OCI-LY7 (cell line): Measurements from ENCODE around the gene REEP3.

Source experiments
- CTCF ChIP-seq: fragments of 200-600 bp; sonication (generic); conservative IDR thresholded peaks from 2 replicates; pipeline ENCODE4 v1.5.1; 2014; ENCODE audit warnings: mild to moderate bottlenecking, antibody characterized with exemption, low read length, moderate library complexity, mixed read lengths
- EZH2phosphoT487 ChIP-seq: fragments of 200-600 bp; sonication (generic); IDR thresholded peaks from 2 replicates; pipeline ENCODE4 v1.6.1; 2018; ENCODE audit warnings: low read depth, borderline replicate concordance, mild to moderate bottlenecking, mixed run types, antibody characterized with exemption, low read length, moderate library complexity, mixed read lengths

GRCh38 chr10:63527401-63527800 lies 6.2 kb downstream of the REEP3 start:
- TF ChIP-seq CTCF (no peak), EZH2phosphoT487 (no peak)
